SK-N-MC (cell line): ENCODE data around the gene TMEM74B.

Experiments
- EZH2 ChIP-seq: fragments of 200-600 bp; sonication (generic); IDR thresholded peaks from one replicate; pipeline ENCODE4 v1.6.1; 2017; ENCODE audit warnings: antibody characterized with exemption
- FOXP2 ChIP-seq: optimal IDR thresholded peaks from 2 replicates; pipeline ENCODE3; 2011; ENCODE audit warnings: mild to moderate bottlenecking, moderate library complexity; ENCODE audit not compliant: insufficient read depth; ENCODE audit errors: extremely low read length, control extremely low read depth
- POLR2AphosphoS5 ChIP-seq: IDR thresholded peaks from 2 replicates; pipeline ENCODE4 v1.6.1; 2012; ENCODE audit warnings: mild to moderate bottlenecking, low read depth, low read length, borderline replicate concordance

- TF ChIP-seq EZH2 (no peak), POLR2AphosphoS5 (no peak), FOXP2 (no peak)
Observed at GRCh38 chr20:1178103-1178502, 6.7 kb downstream of the TMEM74B start.
